AG09319 (cell line): Measurements from ENCODE around the gene RAB11FIP5.

Experiments used
- DNase-seq: peaks from one replicate; pipeline ENCODE4 v3.0.0-alpha.2; 2010; ENCODE audit warnings: low read depth; ENCODE audit errors: extremely low read depth
- CTCF ChIP-seq: IDR thresholded peaks from 2 replicates; pipeline ENCODE4 v1.5.1; 2011; ENCODE audit warnings: low read depth, mild to moderate bottlenecking, inconsistent platforms, low read length, moderate library complexity

The RAB11FIP5 gene

DNA sequence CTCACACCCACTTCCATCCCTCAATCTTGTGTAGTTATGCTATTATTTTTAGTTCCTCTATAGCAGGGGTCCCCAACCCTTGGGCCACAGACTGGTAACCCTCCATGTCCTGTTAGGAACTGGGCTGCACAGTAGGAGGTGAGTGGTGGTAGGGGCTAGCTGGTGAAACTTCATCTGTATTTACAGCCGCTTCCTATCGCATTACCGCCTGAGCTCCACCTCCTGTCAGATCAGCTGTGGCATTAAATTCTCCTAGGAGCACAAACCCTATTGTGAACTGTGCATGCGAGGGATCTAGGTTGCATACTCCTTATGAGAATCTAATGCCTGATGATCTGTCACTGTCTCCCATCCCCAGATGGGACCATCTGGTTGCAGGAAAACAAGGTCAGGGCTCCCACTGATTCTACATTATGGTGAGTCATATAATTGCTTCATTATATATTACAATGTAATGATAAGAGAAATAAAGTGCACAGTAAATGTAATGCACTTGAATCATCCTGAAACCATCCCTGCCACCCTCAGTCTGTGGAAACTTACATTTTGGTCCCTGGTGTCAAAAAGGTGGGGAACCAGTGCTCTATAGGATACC, 1.6 kb upstream of the RAB11FIP5 start:
- TF ChIP-seq CTCF: no peak
- DNase-seq: no peak

DNA sequence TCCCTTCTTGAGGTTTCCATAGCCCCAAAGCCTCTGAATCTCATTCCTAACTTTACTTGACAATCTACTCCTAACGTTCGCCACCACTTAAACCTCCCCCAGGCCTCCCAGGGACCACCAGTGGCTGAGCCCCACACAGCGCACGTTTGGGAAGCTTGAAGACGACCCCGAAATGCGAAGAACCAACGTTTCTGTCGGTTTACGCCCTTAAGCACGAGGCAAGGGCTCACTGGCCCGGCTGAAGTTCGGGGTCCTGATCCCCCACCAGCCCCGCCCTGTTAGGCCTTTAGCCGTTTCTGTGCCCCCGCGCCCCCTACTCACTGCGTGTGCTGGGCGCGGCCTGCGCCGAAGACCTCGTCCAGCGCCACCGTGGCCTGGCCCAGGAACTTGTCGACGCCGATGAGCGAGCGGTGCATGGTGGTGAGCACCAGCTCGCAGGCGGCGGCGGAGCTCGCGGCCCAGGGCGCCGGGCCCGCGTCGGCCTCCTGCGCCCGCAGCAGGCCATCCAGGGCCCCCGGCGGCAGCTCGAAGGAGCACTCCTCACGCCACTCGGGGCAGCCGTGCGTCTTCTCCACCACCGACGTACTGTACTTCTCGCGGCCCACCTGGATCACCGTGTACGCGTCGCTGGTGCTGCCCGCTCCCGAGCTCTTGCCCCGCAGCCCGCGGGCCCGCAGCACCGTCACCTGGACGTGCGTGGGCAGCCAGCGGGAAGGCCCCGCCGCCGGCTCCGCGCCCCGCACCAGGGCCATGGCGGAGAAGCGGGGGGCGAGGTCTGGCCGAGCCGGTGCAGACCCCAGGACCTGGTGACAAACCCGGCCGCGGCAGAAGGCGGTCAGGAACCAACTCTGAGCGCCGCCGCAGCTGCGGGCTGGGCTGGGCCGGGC, 479 bp downstream of the RAB11FIP5 start:
- no peak for TF ChIP-seq CTCF
- no peak for DNase-seq

DNA sequence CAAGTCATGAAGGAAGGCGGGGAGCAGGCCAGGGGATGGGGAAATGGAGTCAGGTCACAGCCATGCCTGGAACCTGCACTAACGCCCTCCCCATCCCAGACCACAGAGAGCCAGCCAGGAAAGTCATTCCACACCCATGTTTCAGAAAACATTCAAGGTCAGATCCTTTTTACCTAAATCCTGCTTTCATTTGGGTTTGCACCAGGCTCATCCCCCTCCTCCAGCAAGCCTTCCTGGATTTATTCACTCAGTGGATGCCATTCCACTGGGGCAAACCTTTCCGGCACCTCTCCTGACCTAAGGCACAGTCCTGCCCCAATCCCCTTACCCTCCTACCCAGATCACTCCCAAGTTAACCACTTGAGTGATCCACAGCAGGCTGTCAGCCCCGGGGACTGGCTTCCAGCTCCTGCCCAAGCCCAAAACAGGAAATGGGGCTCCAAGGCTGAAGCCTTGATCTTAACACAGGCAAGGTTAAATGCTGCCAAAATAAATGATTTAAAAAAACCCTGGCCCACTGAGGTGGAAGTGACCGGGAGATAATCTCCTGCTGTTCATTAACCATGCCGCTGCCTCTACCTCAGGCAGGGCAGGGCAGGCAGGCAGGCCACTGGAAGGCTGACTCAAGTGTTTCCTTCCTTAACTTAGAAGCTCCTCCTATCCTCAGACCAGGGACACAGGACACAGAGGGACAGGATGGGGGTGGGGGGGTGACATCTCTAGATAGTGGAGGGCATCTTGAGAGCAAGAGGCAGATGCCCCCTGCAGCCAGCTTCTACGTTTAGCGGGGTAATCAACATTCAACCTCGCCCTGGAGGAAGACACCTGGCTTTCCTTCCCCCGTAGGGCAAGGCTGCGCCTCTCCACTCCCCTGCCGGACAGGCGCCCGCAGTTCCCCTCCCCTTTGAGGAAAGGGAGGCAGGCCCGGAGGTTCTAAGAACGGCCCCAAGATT, 1.4 kb downstream of the RAB11FIP5 start:
- DNase-seq: no peak
- no peak for TF ChIP-seq CTCF

- no peak for TF ChIP-seq CTCF
- no peak for DNase-seq
Observed at GRCh38 chr2:73110168-73111072, 2.3 kb downstream of the RAB11FIP5 start.

DNA sequence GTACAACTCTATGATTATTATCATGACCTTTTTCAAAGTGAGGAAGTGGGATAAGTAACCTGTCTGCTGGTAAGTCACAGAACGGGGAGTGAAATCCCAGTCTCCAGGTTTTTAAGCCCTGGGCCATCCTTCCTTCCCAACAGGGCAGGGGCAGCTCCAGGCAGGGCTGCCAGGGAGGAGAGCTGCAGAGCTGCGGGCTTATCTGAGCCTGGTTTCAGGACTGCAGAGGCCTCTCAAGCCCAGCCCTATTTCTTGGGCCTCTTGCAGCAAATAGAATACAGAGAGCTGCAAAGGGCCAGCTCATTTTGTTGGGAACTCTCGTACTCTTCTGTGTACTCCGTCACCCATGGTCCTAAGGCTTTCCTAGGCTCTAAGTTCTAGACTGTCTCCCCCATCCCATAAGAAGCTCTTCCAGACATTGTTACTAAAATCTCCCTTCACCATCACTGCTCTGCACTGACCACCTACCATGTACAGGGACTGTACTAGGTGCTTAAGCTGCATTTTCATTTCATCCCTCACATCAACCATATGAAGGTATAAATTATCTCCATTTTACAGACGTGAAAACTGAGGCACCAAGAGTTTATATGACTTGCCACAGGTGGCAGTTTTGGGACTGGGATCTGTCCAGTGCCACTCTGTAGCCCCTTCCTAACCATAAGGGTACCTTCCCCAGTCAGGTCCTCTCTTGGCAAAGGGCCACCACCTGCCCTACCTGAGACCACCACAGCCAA, 3.1 kb downstream of the RAB11FIP5 start:
- no peak for DNase-seq
- TF ChIP-seq CTCF: no peak
